ENCODE results near the gene DPYSL4.

DPYSL4 gene

DNA sequence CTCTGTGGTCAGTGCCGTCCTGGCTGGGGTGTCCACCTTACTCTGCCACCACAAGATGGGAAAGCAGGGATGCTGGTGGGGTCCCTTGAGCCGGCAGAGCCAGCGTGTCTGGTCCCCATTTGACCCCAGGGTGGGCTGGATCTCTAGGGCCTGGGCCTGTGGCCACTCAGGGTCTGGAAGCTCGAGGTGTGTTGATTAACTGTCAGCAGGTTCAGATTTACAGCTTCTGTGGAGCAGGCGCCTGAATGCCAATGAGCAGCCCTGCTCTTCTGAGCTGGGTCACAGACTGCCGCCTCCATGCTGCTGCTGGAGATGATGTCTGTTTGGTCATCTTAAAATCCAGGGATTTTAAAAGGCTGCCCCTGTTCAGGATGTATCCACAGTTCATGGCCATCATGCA is 11.3 kb upstream of the DPYSL4 start:
- Histone ChIP-seq H3K4me1 (ENCODE audit: insufficient read depth, low read length) (peaks cover 6% of the 10 kb centered on the region; the same call in 1 of the 2 replicates), H3K9ac (ENCODE audit: low read depth, low read length) (no peak overlapping the region), H3K9me3 (ENCODE audit: control insufficient read depth, insufficient read depth, low read length) (no peaks in the 10 kb centered on the region), H3K36me3 (ENCODE audit: insufficient read depth, low read length) (no peaks in the 10 kb centered on the region)

GRCh38 chr10:132175907-132176581 is 10.7 kb upstream of the DPYSL4 start:
- H3K36me3 ChIP-seq (ENCODE audit: insufficient read depth, low read length), result no peaks in the 10 kb centered on the region

DNA sequence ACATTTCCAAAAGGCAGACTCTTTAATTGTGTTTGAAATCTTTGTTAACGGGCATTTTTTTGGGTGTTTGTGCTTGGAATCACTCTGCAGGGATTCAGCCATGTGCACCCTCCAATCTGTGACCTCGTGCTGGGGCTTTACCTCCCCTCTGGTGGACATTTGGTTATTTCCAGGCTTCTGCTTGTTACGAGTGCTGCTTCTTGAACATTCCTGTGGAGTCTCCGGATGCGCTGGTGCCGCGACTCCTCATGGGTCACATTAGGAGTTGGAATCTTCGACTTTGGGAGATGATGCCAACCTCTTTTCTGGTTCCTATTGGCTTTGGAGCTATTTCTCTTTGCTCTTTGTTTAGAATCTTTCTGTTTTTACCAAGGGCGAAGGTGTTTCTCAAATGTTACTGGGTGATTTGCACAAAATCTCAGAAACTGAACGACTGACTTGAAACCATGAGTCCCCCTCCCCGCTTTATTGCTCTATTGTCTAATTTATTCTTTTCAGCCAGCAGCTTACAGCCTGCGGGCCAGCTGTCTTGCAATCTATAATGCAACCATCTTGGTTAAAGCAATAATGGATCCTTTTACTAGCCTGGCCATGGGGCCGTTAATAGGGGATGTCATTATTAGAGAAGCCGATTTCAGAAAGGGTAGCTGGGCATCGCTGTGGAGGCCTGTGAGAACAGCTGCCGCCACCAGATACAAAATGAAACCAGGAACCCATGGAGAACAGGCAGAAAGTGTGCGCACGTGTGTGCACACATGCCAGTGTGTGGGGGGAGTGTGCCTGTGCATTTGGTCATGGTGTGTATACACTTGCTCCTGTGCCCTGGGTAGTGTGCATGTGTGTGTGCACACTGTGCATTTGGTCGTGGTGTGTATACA is 9.9 kb upstream of the DPYSL4 start:
- Histone ChIP-seq H3K4me1 (ENCODE audit: insufficient read depth, low read length) (peaks cover 6% of the 10 kb centered on the region; the same call in 1 of the 2 replicates), H3K36me3 (ENCODE audit: insufficient read depth, low read length) (no peaks in the 10 kb centered on the region), H3K9ac (ENCODE audit: low read depth, low read length) (no peak overlapping the region), H3K9me3 (ENCODE audit: control insufficient read depth, insufficient read depth, low read length) (no peaks in the 10 kb centered on the region)

More at GRCh38 chr10:132175907-132176581, 10.7 kb upstream of the DPYSL4 start:
- H3K9ac ChIP-seq (ENCODE audit: low read depth, low read length), result no peak overlapping the region; the same call in 1 of the 2 replicates
- peaks cover 6% of the 10 kb centered on the region; the same call in 1 of the 2 replicates for H3K4me1 ChIP-seq (ENCODE audit: insufficient read depth, low read length)
- no peaks in the 10 kb centered on the region for H3K9me3 ChIP-seq (ENCODE audit: control insufficient read depth, insufficient read depth, low read length)

- Histone ChIP-seq H3K9me3 (ENCODE audit: control insufficient read depth, insufficient read depth, low read length) (no peaks in the 10 kb centered on the region), H3K36me3 (ENCODE audit: insufficient read depth, low read length) (no peaks in the 10 kb centered on the region), H3K4me1 (ENCODE audit: insufficient read depth, low read length) (peaks cover 6% of the 10 kb centered on the region; the same call in 1 of the 2 replicates), H3K9ac (ENCODE audit: low read depth, low read length) (no peak overlapping the region)
Measured at GRCh38 chr10:132178046-132178445, 8.7 kb upstream of the DPYSL4 start.

- no peak overlapping the region for H3K9ac ChIP-seq (ENCODE audit: low read depth, low read length)
- H3K4me1 ChIP-seq (ENCODE audit: insufficient read depth, low read length), result peaks cover 6% of the 10 kb centered on the region; the same call in 1 of the 2 replicates
- H3K36me3 ChIP-seq (ENCODE audit: insufficient read depth, low read length), result no peaks in the 10 kb centered on the region
- H3K9me3 ChIP-seq (ENCODE audit: control insufficient read depth, insufficient read depth, low read length), result no peaks in the 10 kb centered on the region
Measured at GRCh38 chr10:132178672-132179545, 7.8 kb upstream of the DPYSL4 start.

GRCh38 chr10:132179551-132180392 is 7.0 kb upstream of the DPYSL4 start:
- no peaks in the 10 kb centered on the region for H3K9me3 ChIP-seq (ENCODE audit: control insufficient read depth, insufficient read depth, low read length)
- H3K36me3 ChIP-seq (ENCODE audit: insufficient read depth, low read length), result no peaks in the 10 kb centered on the region
- peaks cover 6% of the 10 kb centered on the region; the same call in 1 of the 2 replicates for H3K4me1 ChIP-seq (ENCODE audit: insufficient read depth, low read length)
- no peak overlapping the region for H3K9ac ChIP-seq (ENCODE audit: low read depth, low read length)

- Histone ChIP-seq H3K9me3 (ENCODE audit: control insufficient read depth, insufficient read depth, low read length) (no peaks in the 10 kb centered on the region), H3K4me1 (ENCODE audit: insufficient read depth, low read length) (peaks cover 6% of the 10 kb centered on the region), H3K36me3 (ENCODE audit: insufficient read depth, low read length) (no peaks in the 10 kb centered on the region), H3K9ac (ENCODE audit: low read depth, low read length) (no peak overlapping the region)
Measured at GRCh38 chr10:132180736-132181135, 6.0 kb upstream of the DPYSL4 start.

DNA sequence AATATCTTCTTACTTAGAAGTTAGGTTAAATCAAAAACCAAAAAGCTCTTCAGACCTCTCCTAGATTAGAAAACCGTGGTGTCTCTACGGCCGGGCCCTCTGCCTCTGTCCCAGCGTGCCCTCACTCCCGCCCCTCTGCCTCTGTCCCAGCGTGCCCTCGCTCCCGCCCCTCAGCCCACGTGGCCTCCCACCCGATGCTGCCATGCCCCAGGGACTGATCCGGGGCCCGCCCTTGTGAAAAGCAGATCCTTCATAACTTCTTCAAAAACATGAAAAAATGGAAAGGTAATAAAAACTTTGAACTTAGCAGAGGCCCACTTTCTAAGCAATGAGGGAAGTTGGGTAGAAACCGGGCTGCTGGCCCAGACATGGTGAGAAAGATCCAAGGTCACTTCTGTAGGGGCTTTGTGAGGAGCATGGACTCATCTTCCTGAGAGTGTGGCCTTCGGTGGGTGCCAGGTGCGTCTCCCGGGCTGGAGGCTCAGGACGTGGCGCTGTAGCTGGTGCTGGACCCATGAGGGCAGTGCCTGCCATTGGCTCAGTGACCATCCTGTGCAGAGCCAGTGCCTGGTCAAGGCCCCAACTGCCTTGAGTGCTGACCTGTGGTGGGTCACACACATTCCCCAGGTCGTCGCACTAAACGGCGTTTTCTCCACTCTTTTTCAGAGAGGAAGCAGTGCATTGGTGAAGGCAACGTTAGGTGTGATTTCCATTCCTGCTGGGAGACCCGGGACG is 4.9 kb upstream of the DPYSL4 start:
- Histone ChIP-seq H3K36me3 (ENCODE audit: insufficient read depth, low read length) (no peaks in the 10 kb centered on the region), H3K9me3 (ENCODE audit: control insufficient read depth, insufficient read depth, low read length) (no peaks in the 10 kb centered on the region), H3K4me1 (ENCODE audit: insufficient read depth, low read length) (no peaks in the 10 kb centered on the region; the same call in 1 of the 2 replicates), H3K9ac (ENCODE audit: low read depth, low read length) (no peak overlapping the region)

DNA sequence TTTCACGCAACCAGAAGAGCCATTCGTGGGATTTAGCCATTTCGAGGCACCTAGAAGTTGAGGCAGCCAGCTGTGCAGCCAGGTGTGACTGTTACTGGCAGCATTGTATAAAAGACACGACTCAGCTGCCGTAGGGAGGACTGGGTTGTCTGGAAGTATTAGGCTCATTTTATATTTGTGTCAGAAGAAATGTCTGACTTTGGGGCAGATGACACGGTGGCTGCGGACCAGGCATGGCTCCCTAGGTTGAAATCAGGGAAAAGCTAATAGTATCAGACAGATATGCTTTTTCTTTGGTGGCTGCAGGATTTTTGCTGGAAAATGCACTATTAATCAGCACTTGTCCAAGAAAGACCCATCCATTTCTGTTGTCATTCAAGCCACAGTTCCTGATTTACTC is 4.2 kb upstream of the DPYSL4 start:
- no peak overlapping the region for H3K9ac ChIP-seq (ENCODE audit: low read depth, low read length)
- no peaks in the 10 kb centered on the region for H3K36me3 ChIP-seq (ENCODE audit: insufficient read depth, low read length)
- no peaks in the 10 kb centered on the region for H3K9me3 ChIP-seq (ENCODE audit: control insufficient read depth, insufficient read depth, low read length)
- H3K4me1 ChIP-seq (ENCODE audit: insufficient read depth, low read length), result no peaks in the 10 kb centered on the region; the same call in 1 of the 2 replicates

GRCh38 chr10:132183046-132183445 is 3.7 kb upstream of the DPYSL4 start:
- no peaks in the 10 kb centered on the region for H3K9me3 ChIP-seq (ENCODE audit: control insufficient read depth, insufficient read depth, low read length)
- H3K36me3 ChIP-seq (ENCODE audit: insufficient read depth, low read length), result no peaks in the 10 kb centered on the region
- H3K4me1 ChIP-seq (ENCODE audit: insufficient read depth, low read length), result no peaks in the 10 kb centered on the region; the same call in 1 of the 2 replicates
- H3K9ac ChIP-seq (ENCODE audit: low read depth, low read length), result no peak overlapping the region

DNA sequence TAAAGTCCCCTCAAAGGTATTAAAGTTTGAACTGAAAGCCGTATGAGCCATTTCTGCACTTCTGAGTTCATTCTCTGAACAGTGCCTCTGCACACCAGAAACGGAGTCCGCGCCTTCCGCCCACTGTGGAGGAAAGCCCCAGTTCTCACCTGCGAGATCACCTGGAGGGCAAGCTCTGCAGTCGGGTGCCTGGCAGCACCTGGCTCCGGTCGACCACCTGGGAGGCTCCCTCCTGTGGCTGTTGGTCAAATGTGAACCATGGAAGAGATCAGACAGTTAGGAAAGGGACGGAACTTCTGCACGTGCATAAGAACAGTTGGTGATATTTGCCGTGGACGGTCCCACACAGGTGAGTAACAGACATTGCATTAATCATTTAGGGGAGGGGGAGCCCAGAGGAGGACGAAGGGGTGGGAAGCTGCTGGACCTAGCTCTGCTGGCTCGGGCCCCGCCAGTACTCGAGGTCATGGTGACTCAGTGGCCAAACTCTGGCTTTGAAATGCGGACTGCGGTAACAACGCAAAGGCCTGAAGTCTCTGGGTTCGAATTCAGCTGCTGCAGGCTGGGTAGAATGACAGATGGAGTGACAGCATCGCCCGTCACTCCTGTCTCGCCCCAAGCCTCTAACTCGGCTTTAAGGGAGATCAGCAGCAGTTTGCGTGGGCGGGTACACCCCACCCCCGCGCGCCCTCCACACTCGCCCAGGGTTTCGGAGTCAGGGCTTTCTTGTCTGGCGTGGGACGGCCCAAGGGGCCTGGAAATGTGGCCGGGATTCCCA is 1.7 kb upstream of the DPYSL4 start:
- H3K4me1 ChIP-seq (ENCODE audit: insufficient read depth, low read length), result no peaks in the 10 kb centered on the region; the same call in 1 of the 2 replicates
- H3K9me3 ChIP-seq (ENCODE audit: control insufficient read depth, insufficient read depth, low read length), result no peaks in the 10 kb centered on the region
- no peaks in the 10 kb centered on the region for H3K36me3 ChIP-seq (ENCODE audit: insufficient read depth, low read length)
- H3K9ac ChIP-seq (ENCODE audit: low read depth, low read length), result no peak overlapping the region
